ENCODE measurements around the gene BSND. TPM values are rescaled to one million over a fixed set of nuclear protein-coding genes. Genes with fewer than 3 reads are reported as not detected.

BSND gene
- total RNA-seq, 3 donors from 2014 or later: not detected

- H3K9me3 Mint-ChIP-seq: no peaks in the 10 kb centered on the region
- peaks cover 24% of the 10 kb centered on the region for H3K4me1 Mint-ChIP-seq (ENCODE audit: low read depth)
- DNase-seq: no peak
- H3K36me3 Mint-ChIP-seq (ENCODE audit: insufficient read depth): no peaks in the 10 kb centered on the region
- ATAC-seq: no peak
- no peak overlapping the region for H3K4me3 Mint-ChIP-seq
- peaks cover 41% of the 10 kb centered on the region for H3K27me3 Mint-ChIP-seq (ENCODE audit: low read depth)
Observed at GRCh38 chr1:54994355-54994990, 4.3 kb upstream of the BSND start.

DNA sequence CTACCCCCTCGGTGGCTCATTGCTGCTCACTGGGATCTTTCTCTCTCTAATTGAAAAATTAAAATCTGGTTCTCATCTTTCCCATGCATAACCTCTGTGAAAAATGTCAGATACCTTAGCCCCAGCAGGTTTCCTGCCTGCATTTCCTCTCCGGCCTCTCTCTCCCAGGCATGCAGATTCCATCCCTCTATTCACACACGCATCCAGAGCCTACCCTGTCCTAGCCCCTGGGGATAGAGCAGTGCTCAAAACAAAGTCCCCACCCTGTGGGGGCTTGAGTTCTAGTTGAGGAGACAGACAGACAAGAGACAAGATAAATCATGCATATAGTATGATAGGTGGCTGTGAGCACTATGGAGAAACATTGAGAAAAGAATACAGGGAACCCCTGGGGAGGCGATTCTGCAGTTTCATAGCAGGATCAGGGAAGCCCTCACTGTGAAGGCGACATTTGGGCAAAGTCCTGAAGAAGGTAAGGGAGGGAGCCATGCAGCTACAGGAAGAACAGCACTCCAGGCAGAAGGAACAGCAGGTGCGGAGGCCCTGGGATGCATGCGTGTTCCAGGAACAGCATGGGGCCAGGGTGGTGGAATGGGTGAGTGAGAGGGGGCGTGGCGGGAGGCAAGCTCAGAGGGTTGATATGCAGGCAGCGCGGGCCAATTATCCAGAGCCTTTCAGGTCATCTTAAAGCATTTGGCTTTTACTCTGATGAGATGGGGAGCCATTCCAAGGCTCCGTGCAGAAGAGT, 3.5 kb upstream of the BSND start:
- no peak for DNase-seq
- H3K4me3 Mint-ChIP-seq: no peak overlapping the region

GRCh38 chr1:54995835-54996234, 2.9 kb upstream of the BSND start:
- no peak for DNase-seq

More for the DNA sequence above, 3.5 kb upstream of the BSND start:
- no peak for ATAC-seq
- no peaks in the 10 kb centered on the region for H3K9me3 Mint-ChIP-seq
- no peaks in the 10 kb centered on the region for H3K36me3 Mint-ChIP-seq (ENCODE audit: insufficient read depth)
- H3K4me1 Mint-ChIP-seq (ENCODE audit: low read depth): peaks cover 24% of the 10 kb centered on the region
- peaks cover 47% of the 10 kb centered on the region for H3K27me3 Mint-ChIP-seq (ENCODE audit: low read depth)

DNA sequence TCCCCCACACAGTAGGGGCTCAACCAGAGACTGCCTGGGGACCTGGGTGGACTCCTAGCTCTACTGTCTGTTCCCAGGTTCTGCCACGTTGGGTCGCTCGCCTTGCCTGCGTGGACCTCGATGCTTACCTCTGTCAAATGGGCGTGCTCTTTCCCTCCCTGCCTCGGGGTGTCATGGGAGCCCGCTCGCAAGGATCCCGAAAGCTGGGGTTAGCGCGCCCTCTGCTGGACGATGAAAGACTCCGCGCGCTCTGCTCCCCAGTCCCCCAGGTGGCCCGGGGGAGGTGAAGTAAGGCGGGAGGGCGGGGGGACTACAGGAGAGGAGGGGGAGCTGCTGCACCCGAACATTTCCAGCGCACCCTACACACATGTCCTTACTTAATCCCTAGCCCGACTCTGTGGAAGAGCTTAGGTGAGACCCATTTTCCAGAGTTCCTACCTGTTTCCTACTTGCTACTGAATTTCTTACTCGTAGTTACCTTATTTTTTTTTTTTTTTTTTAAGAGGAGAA, 2.3 kb upstream of the BSND start:
- Mint-ChIP-seq H3K4me3 (peak overlapping the region; percentile 64), H3K36me3 (ENCODE audit: insufficient read depth) (no peaks in the 10 kb centered on the region), H3K27me3 (ENCODE audit: low read depth) (peaks cover 47% of the 10 kb centered on the region), H3K9me3 (no peaks in the 10 kb centered on the region), H3K4me1 (ENCODE audit: low read depth) (peaks cover 24% of the 10 kb centered on the region)
- peak; percentile 72 for DNase-seq
- ATAC-seq: peak; percentile 83 to 88

More at GRCh38 chr1:54995835-54996234, 2.9 kb upstream of the BSND start:
- H3K4me1 Mint-ChIP-seq (ENCODE audit: low read depth): peaks cover 24% of the 10 kb centered on the region
- no peaks in the 10 kb centered on the region for H3K9me3 Mint-ChIP-seq
- peak overlapping the region; percentile 64 for H3K4me3 Mint-ChIP-seq
- peak; percentile 20 to 67 for ATAC-seq
- peaks cover 47% of the 10 kb centered on the region for H3K27me3 Mint-ChIP-seq (ENCODE audit: low read depth)
- H3K36me3 Mint-ChIP-seq (ENCODE audit: insufficient read depth): no peaks in the 10 kb centered on the region

DNA sequence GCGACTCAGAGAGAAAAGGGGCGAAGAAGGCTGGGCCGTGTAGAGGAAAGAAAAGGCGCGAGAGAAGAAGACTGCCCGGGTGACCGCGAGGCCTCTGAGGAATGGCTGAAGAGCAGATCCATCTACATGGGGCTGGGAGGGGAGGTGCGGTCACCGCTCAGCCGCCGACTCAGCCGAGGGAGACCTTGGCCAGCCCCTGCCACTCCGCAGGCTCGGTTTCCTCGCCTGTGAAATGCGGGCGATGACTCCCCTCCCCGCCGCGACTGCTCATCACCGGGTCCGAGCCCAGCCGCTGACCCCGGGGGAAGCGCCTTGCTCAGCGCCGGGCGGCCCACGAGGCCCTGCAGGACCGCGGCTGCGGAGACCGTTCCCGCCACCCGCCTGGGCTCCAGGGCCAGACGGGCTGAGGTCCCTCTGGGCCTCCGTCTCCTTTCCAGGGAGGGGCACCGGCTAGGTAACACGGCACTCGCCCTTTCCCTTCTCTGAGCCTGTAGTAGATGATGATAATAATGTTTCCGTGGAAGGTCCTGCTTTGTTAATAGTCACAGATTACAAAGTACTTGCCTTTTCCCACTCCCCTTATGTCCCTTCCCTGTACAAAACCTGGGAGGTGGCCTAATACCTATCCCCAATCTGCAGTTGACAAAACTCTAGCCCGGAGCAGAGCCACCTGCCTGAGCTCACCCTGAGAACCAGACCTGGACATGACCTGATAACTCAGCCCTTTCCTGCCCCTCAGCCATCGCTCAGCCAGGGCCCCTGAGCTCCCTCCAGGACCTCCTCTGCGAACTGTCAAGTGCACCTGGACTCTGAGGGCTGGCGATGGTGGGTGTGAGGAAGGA, 1.6 kb upstream of the BSND start:
- Mint-ChIP-seq H3K27me3 (ENCODE audit: low read depth) (peaks cover 47% of the 10 kb centered on the region), H3K4me3 (peak overlapping the region; percentile 49), H3K9me3 (no peaks in the 10 kb centered on the region), H3K4me1 (ENCODE audit: low read depth) (peaks cover 24% of the 10 kb centered on the region), H3K36me3 (ENCODE audit: insufficient read depth) (no peaks in the 10 kb centered on the region)
- DNase-seq: no peak
- ATAC-seq: peak in 1 of 2 donors; percentile 24

DNA sequence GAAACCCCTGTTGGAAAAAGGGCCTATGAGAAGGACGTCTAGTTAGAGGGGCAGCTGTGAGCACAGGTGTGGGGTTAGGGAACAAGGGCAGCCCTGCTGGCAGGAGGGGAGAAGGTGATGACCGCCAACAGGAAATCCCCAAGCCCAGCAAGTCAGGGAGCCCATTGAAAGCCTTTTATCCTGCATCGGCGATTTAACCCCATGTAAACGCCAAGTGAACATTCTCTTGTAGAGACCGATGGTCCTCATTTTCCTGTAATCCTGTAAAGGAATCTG, 1.1 kb upstream of the BSND start:
- Mint-ChIP-seq H3K9me3 (no peaks in the 10 kb centered on the region), H3K27me3 (ENCODE audit: low read depth) (peaks cover 47% of the 10 kb centered on the region), H3K4me3 (peak overlapping the region; percentile 49)

GRCh38 chr1:54998100-54998499, 633 bp upstream of the BSND start:
- no peak overlapping the region for H3K4me3 Mint-ChIP-seq

More for the DNA sequence above, 1.1 kb upstream of the BSND start:
- DNase-seq (no peak), ATAC-seq (no peak)
- peaks cover 24% of the 10 kb centered on the region for H3K4me1 Mint-ChIP-seq (ENCODE audit: low read depth)
- H3K36me3 Mint-ChIP-seq (ENCODE audit: insufficient read depth): no peaks in the 10 kb centered on the region

DNA sequence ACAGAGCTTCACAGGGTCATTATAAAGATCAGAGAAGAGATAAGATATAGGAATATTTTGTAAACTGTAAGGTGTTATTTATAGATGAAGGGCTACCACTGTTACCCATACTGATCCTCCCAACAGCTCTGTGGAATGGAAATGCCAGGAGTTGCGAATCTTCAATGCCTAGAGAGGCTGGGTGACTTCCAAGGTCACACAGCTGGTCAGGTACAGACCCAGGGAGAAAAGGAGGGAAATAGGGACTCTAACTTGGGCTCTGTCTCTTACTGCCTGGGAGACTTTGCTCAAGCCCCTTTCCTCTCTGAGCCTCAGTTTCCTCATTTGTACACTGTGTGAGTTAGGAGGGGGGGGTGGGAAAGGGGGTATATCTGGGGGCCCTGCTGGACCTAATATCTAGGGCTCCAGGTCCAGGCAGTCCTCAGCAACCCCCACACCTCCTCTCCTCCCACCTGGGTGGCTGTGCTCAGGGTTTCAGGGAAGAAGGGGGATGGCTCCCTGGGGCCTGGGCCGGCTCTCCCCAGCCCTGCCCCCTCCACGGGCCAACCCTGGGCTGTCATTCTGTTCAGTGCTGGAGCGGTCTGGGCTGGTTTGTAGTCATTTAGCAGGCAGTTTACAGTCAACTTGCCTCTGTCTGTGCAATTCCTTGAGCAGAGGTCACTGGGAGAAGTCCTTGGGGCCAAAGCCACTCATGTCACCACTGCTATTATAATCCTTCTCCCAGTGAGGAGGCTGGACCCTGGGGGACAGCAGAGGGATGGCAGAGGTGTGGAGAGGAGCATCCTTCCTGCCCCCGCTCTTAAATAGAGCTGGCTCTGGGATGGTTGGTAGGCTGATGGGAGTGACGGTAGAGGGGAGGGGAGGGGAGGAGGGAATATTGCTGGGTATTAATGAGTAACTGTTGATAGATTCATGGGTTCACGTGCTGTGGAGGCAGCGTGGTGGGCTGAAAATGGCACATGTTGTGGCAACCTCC, 1.7 kb downstream of the BSND start:
- Mint-ChIP-seq H3K4me1 (ENCODE audit: low read depth) (peaks cover 19% of the 10 kb centered on the region), H3K9me3 (no peaks in the 10 kb centered on the region), H3K27me3 (ENCODE audit: low read depth) (peaks cover 40% of the 10 kb centered on the region), H3K36me3 (ENCODE audit: insufficient read depth) (no peaks in the 10 kb centered on the region), H3K4me3 (no peak overlapping the region)
- ATAC-seq: no peak
- no peak for DNase-seq

More at GRCh38 chr1:54998100-54998499, 633 bp upstream of the BSND start:
- no peak for DNase-seq
- Mint-ChIP-seq H3K36me3 (ENCODE audit: insufficient read depth) (no peaks in the 10 kb centered on the region), H3K9me3 (no peaks in the 10 kb centered on the region), H3K4me1 (ENCODE audit: low read depth) (peaks cover 24% of the 10 kb centered on the region), H3K27me3 (ENCODE audit: low read depth) (peaks cover 47% of the 10 kb centered on the region)
- ATAC-seq: no peak

DNA sequence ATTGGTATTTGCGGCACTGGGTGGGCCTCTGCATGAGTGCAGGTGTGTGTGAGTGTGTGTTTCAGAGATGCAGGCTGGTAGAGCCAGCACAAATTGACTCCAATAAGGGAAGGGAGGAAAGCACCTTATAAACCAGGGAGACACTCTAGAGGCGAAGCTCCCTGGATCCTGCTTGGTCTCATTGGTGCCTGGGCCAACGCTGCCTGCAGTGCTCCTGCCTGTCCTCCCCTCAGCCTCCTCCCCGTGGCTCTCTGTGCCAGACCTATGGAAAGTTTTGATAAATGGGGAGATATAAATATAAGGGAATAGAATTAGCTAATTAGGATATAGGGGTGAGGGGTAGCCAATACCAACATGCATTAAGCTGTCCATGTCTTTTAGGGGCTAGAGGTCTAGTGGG, 2.6 kb downstream of the BSND start:
- DNase-seq (no peak), ATAC-seq (no peak)
- no peaks in the 10 kb centered on the region for H3K9me3 Mint-ChIP-seq
- no peaks in the 10 kb centered on the region for H3K36me3 Mint-ChIP-seq (ENCODE audit: insufficient read depth)
- peaks cover 31% of the 10 kb centered on the region for H3K27me3 Mint-ChIP-seq (ENCODE audit: low read depth)
- peaks cover 10% of the 10 kb centered on the region for H3K4me1 Mint-ChIP-seq (ENCODE audit: low read depth)
- H3K4me3 Mint-ChIP-seq: no peak overlapping the region

- Mint-ChIP-seq H3K4me1 (ENCODE audit: low read depth) (no peaks in the 10 kb centered on the region), H3K27me3 (ENCODE audit: low read depth) (peaks cover 20% of the 10 kb centered on the region), H3K36me3 (ENCODE audit: insufficient read depth) (no peaks in the 10 kb centered on the region), H3K4me3 (no peak overlapping the region), H3K9me3 (no peaks in the 10 kb centered on the region)
- no peak for DNase-seq
- no peak for ATAC-seq
Observed at GRCh38 chr1:55002686-55003085, 4.0 kb downstream of the BSND start.

DNA sequence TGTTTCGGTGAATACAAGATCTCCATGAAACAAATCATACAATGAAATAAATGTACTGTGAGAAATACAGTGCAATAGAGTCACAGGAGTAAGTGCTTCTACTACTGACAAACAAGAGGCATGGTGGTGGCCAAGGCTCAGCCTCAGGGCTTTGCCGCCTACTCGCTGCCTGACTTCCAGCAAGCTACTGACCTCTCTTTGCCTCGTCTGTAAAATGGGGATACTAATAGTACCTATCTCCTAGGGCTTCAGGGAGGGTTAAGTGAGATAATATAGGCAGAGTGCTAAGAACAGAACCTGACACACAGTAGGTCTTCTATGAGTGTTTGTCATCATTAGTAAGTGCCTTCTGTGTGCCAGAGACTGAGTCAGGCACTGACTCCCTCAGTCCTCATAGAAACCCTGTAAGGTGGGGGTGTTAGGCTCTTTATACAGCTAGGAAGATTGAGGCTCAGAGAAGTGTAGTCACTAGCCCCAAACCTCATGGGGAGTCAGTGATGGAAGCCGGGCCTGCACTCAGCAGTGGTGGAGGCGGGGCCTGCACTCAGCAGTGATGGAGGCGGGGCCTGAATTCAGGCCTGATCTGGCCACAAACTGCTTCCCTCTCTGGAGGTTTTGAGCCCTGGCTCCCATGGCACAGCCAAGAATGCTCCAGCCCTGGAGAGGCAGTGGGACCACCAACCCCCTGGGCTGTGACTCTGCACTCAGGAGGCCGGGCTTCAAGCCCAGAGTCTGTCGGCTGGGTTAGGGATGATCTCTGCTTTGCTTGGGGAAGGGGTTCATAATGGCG, 6.8 kb downstream of the BSND start:
- ATAC-seq (no peak), DNase-seq (no peak)

GRCh38 chr1:55006931-55007330, 8.2 kb downstream of the BSND start:
- no peaks in the 10 kb centered on the region for H3K4me1 Mint-ChIP-seq (ENCODE audit: low read depth)
- no peaks in the 10 kb centered on the region for H3K27me3 Mint-ChIP-seq (ENCODE audit: low read depth)
- DNase-seq (no peak), ATAC-seq (no peak)
- H3K36me3 Mint-ChIP-seq (ENCODE audit: insufficient read depth): no peaks in the 10 kb centered on the region
- no peak overlapping the region for H3K4me3 Mint-ChIP-seq
- H3K9me3 Mint-ChIP-seq: no peaks in the 10 kb centered on the region

More for the DNA sequence above, 6.8 kb downstream of the BSND start:
- Mint-ChIP-seq H3K27me3 (ENCODE audit: low read depth) (no peaks in the 10 kb centered on the region), H3K4me3 (no peak overlapping the region), H3K36me3 (ENCODE audit: insufficient read depth) (no peaks in the 10 kb centered on the region), H3K9me3 (no peaks in the 10 kb centered on the region), H3K4me1 (ENCODE audit: low read depth) (no peaks in the 10 kb centered on the region)

GRCh38 chr1:55007625-55008024, 8.9 kb downstream of the BSND start:
- DNase-seq (no peak), ATAC-seq (no peak)
- Mint-ChIP-seq H3K4me1 (ENCODE audit: low read depth) (no peaks in the 10 kb centered on the region), H3K36me3 (ENCODE audit: insufficient read depth) (no peaks in the 10 kb centered on the region), H3K9me3 (no peaks in the 10 kb centered on the region), H3K4me3 (no peak overlapping the region), H3K27me3 (ENCODE audit: low read depth) (peaks cover 2% of the 10 kb centered on the region)

Data from activated T-cell treated with anti-CD3 and anti-CD28 coated beads, Interleukin-2, amount 50 U/mL, for 4 hours (primary cell).